Glutamatergic neuron (in vitro differentiated cells): ENCODE measurements around the gene CNBP. TPM values are rescaled to one million over a fixed set of nuclear protein-coding genes. Genes with fewer than 3 reads are reported as not detected.

ENCODE experiments used
- DNase-seq: peaks from one replicate; pipeline ENCODE4 v3.0.0; 2022
- H3K27ac Mint-ChIP-seq: one replicate; pipeline ENCODE4 v1.8.0; 2020; ENCODE audit warnings: mild to moderate bottlenecking, mixed read lengths, inconsistent platforms; ENCODE audit not compliant: unreplicated experiment
- H3K27me3 Mint-ChIP-seq: one replicate; pipeline ENCODE4 v1.8.0; 2020; ENCODE audit warnings: mild to moderate bottlenecking, moderate library complexity, mixed read lengths, inconsistent platforms; ENCODE audit not compliant: unreplicated experiment
- H3K36me3 Mint-ChIP-seq: one replicate; pipeline ENCODE4 v1.8.0; 2020; ENCODE audit warnings: mild to moderate bottlenecking, mixed read lengths, inconsistent platforms; ENCODE audit not compliant: unreplicated experiment
- H3K4me1 Mint-ChIP-seq: one replicate; pipeline ENCODE4 v1.8.0; 2020; ENCODE audit warnings: mild to moderate bottlenecking, low read depth, mixed read lengths, inconsistent platforms; ENCODE audit not compliant: unreplicated experiment
- H3K4me3 Mint-ChIP-seq: one replicate; pipeline ENCODE4 v1.8.0; 2020; ENCODE audit warnings: mild to moderate bottlenecking, mixed read lengths, inconsistent platforms; ENCODE audit not compliant: unreplicated experiment
- H3K9me3 Mint-ChIP-seq: one replicate; pipeline ENCODE4 v1.8.0; 2020; ENCODE audit warnings: mild to moderate bottlenecking, moderate library complexity, mixed read lengths, inconsistent platforms; ENCODE audit not compliant: unreplicated experiment
- CTCF ChIP-seq: fragments of 200-600 bp; sonication (generic); IDR thresholded peaks from one replicate; pipeline ENCODE4 v1.5.0; 2021; ENCODE audit not compliant: partially characterized antibody, unreplicated experiment
- total RNA-seq: library from RNA; stranded (reverse); fragmentation: NEBNext Ultra II Directional; extraction: Animal tissue kit (Norgen Biotek cat#: 25700); gene quantifications from one replicate; pipeline ENCODE4 v1.2.1, GENCODE V29; 2021; ENCODE audit not compliant: unreplicated experiment

The CNBP gene
- total RNA-seq, 1 donor from 2014 or later = 177 TPM

- peaks cover 8% of the 10 kb centered on the region for H3K27me3 Mint-ChIP-seq
- H3K9me3 Mint-ChIP-seq = peaks cover 10% of the 10 kb centered on the region
- H3K36me3 Mint-ChIP-seq = peaks cover 2% of the 10 kb centered on the region
- peaks cover 13% of the 10 kb centered on the region for H3K4me1 Mint-ChIP-seq
- H3K27ac Mint-ChIP-seq = no peak overlapping the region
- DNase-seq = no peak
- H3K4me3 Mint-ChIP-seq = no peak overlapping the region
- no peak for TF ChIP-seq CTCF
These were observed 19.2 kb downstream of the CNBP start for GRCh38 chr3:129164500-129164899.

- Mint-ChIP-seq H3K9me3 (peaks cover 10% of the 10 kb centered on the region), H3K27me3 (peaks cover 8% of the 10 kb centered on the region), H3K27ac (peak overlapping the region; percentile 52), H3K36me3 (no peaks in the 10 kb centered on the region), H3K4me1 (peaks cover 13% of the 10 kb centered on the region), H3K4me3 (peak overlapping the region; percentile 93)
- no peak for TF ChIP-seq CTCF
- DNase-seq = no peak
These were observed 20.7 kb downstream of the CNBP start for GRCh38 chr3:129162729-129163579.

- no peak for DNase-seq
- Mint-ChIP-seq H3K27me3 (peaks cover 8% of the 10 kb centered on the region), H3K4me3 (peak overlapping the region; percentile 93), H3K4me1 (peaks cover 13% of the 10 kb centered on the region), H3K36me3 (no peaks in the 10 kb centered on the region), H3K9me3 (peaks cover 10% of the 10 kb centered on the region), H3K27ac (peak overlapping the region; percentile 99)
- no peak for TF ChIP-seq CTCF
These were observed 21.8 kb downstream of the CNBP start for GRCh38 chr3:129161860-129162271.

GRCh38 chr3:129160891-129161859, 22.5 kb downstream of the CNBP start, which contains the start of gene ISY1:
TSS of gene ISY1 (minus strand) at chr3:129161063. CDS start at chr3:129160975, 88 bp downstream.
- peak; percentile 81 for TF ChIP-seq CTCF

More at GRCh38 chr3:129160891-129161859, 22.5 kb downstream of the CNBP start, which contains the start of gene ISY1:
- peaks cover 13% of the 10 kb centered on the region for H3K4me1 Mint-ChIP-seq
- peak within 1 kb of the TSS; percentile 99 for H3K27ac Mint-ChIP-seq
- no peaks in the 10 kb centered on the region for H3K36me3 Mint-ChIP-seq
- peak; percentile 81 for DNase-seq
- H3K9me3 Mint-ChIP-seq = peaks cover 10% of the 10 kb centered on the region
- peak within 1 kb of the TSS; percentile 93 for H3K4me3 Mint-ChIP-seq
- peaks cover 8% of the 10 kb centered on the region for H3K27me3 Mint-ChIP-seq
